Stimulated activated CD4-positive, alpha-beta T cell treated with anti-CD3 and anti-CD28 coated beads, Interleukin-2, amount 100 ng/mL, for 48 hours (primary cell): ENCODE results near the gene TYSND1.
"Not testable (repeated sequence)": the region's sequence is repeated elsewhere in the genome, so short reads cannot be mapped to it uniquely, and the experiment has no call there.

ENCODE experiments used
- DNase-seq, 2 donors: peaks; one replicate each; pipeline ENCODE4 v3.0.0-alpha.2; 2020

TYSND1 gene

DNA sequence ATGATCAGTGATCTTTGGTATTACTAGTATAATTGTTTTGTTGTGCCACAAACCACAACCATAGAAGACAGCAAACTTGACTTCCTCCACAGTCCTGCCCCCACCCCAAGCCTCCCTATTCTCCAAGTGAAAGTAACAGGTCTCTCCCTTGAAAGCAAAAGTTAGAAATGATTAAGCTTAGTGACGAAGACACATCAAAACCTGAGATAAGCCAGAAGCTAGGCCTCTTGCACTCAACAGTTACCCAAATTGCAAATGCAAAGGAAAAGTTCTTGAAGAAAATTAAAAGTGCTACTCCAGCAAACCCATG, 16.3 kb upstream of the TYSND1 start:
- peak in 1 of 2 donors; percentile 24 for DNase-seq

DNA sequence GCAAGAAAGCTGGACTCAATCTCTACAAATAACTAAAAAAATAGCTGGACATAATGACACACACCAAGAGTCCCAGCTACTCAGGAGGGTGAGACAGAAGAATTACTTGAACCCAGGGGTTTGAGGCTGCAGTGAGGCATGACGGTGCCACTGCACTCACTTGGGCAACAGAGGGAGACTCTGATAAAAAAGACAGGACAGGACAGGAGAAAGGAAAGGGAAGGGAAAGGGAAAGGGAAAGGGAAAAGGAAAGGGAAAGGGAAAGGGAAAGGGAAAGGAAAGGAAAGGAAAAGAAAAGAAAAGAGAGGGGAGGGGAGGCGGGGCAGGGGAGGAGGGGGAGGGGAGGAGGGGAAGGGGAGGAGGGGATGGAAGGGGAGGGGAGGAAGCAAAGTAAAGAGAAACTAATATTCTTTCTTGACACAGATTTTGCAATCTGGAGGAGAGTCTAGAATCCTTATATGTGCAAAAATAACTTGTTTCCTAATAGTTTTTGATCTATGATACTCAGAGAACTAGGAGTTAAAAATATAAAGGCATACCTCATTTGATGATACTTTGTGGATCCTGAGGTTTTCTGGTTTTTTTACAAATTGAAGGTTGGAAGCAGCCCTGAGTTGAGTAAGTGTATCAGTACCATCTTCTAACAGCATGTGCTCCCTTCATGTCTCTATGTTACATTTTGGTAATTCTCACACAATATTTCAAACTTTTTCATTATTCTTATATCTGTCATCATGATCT, 15.8 kb upstream of the TYSND1 start:
- DNase-seq, result no peak

DNA sequence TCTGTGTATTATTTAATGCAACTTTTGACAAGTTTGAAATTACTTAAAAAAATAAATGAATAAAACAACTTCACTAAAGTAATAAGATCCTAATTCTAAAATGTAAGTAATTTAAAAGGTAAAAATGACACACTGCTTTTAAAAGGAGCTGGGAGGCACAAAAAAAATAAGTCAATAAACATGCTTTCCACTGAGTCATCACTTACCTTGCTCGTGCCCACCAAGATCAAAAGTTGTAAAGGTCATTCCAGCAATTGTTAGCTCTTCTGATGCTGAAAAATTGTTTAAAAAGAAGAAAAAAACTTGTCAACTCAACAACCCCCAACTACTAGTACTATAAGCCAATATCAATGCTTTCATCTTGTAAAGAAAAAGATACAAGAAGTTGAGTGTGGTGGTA, 14.3 kb upstream of the TYSND1 start:
- no peak for DNase-seq

DNA sequence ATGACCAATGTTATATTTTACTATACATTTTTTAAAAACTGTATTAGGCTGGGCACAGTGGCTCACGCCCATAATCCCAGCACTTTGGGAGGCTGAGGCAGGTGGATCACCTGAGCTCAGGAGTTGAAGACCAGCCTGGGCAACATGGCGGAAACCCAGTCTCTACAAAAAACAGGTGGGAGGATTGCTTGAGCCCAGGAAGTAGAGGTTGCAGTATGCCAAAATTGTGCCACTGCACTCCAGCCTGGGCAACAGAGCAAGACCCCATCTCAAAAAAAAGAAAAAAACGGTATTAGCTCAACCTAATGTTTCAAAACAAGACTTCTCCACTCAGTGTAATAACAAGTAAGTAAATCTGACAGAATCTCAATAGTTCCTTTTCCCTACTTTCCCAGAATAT, 12.9 kb upstream of the TYSND1 start:
- not testable (repeated sequence) for DNase-seq

DNA sequence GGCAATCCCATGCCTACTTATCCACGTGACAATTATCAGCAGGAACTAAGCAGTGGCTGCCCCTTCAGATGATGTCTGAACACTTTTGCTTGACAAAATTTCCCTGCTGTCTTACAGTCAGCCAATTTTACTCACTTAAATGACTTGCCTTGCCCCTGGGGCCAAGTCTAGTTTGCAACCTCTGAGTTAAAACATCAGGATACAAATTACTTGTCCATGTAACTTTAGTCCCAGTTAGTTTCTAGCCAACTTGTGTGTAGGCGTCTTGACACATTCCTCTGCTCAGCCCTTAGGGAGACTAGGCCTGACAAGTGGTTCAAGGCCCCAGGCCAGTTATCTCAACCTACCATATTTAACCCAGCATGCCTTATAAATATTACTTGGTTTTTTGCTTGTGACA, 11.6 kb upstream of the TYSND1 start:
- no peak for DNase-seq

DNA sequence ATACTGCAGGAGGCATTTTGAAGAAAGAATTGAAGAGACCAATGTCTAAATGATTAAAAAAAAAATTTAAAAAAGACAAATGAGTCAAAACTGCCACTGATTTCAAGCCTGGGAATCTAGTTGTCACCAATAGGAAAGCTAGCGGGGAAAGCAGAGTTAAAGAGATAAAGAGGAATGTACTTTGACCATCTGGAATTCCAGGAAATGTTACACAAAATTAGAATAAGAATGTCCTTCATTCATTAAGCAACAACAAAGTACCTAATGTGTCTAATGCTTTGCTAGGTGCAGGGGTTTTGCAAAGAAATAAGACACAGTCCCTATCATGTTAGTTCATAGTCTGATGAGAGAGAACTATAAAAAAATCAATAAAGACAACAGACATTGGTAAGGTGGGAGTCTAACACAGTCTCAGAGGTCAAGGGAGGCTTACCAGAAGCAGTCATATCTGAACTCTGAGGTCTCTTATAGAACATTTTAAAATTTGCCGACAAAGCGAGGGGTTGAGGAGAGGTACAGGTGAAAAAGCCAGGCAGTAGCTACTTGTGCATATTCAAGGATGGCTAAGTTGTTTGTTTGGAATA, 8.8 kb upstream of the TYSND1 start:
- no peak for DNase-seq

DNA sequence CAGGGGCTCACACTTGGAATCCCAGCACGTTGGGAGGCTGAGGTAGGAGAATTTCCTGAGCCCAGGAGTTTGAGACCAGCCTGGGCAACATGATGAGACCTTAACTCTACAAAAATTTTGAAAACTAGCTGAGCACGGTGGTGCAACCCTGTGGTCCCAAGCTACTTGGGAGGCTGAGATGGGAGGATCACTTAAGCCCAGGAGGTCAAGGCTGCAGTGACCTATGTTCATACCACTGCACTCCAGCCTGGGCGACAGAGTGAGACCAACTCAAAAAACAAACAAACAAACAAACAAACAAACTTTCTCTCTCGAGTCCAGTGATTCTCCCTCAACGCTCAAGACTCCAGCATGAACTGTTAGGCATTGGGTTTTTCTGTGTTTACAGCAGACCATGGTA, 2.0 kb upstream of the TYSND1 start:
- no peak for DNase-seq

DNA sequence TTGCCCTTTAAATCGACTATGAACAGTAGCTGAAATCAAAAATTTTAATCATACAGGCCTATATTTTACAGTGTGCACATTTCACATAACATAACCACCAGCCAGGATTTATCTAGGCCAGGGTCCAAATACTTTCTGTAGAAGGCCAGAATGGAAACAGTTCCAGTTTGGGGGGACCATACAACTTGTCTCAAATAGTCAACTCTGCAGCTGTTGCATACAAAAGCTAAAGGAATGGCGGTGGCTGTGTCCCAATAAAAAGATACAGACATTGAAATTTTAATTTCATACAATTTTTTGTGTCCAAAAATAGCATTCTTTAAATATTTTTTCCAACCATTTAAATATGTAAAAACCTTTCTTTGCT, 742 bp upstream of the TYSND1 start:
- no peak for DNase-seq

DNA sequence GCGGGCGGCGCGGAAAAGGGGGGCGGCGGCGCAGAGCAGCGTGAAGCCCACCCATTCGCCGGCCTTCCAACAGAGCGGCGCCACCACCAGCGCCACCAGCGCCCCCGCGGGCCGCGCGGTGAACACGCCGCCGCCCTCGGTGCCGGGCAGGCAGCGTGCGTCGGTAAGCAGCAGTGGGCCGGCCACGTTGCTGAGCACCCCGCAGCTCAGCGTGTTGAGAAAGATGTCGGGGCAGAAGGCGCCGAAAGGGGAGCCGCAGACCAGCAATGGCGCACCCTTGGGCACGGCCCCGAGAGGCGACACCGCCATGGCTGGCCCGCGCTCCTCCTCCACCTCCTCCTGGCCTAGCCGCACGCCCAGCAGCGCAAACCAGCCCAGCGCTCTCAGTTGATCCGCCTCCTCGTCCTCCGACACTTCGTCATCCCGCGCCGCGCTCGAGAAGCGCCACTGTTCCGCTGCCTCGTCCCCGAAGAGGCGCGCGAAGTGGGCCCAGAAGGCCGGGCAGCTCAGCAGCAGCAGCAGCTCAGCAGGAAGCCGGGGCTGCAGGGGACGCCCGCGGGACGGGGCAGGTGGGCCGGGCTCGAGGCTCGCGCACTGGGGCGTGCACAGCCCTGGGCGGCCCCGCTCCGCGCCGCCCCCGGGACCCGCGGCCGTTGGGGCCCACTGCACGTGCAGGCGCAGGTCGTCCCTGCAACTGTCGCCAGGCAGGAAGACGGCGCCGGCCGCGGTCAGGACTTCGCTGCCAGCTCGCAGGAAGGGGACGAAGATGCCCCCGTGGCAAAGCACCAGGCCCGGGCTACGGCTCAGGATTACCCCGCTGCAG, 623 bp downstream of the TYSND1 start:
- DNase-seq, result peak; percentile 40 to 60

DNA sequence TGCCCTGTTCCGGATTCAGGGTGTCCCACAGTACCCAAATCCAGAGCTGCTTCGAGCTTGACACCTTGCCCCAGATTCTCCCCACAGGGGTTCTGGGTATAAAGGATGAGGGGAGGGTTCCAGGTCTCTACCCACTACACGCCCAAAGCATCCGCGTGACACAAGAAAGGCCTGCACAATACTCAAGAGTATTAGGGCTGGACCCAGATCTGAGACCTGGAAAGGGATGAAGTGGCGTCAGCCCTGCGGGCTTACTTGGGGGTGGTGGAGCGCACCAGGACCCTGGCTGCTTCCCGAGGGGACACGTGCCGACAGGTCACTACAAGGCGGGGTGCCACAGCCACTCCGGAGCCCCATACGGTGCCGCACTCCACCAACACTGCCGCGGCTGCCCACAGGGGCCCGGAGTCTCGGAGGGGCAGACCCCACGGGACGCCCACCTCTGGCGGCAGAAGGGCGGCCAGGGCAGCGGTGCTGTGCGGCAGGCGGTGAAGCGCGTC, 1.3 kb downstream of the TYSND1 start:
- DNase-seq, result no peak

DNA sequence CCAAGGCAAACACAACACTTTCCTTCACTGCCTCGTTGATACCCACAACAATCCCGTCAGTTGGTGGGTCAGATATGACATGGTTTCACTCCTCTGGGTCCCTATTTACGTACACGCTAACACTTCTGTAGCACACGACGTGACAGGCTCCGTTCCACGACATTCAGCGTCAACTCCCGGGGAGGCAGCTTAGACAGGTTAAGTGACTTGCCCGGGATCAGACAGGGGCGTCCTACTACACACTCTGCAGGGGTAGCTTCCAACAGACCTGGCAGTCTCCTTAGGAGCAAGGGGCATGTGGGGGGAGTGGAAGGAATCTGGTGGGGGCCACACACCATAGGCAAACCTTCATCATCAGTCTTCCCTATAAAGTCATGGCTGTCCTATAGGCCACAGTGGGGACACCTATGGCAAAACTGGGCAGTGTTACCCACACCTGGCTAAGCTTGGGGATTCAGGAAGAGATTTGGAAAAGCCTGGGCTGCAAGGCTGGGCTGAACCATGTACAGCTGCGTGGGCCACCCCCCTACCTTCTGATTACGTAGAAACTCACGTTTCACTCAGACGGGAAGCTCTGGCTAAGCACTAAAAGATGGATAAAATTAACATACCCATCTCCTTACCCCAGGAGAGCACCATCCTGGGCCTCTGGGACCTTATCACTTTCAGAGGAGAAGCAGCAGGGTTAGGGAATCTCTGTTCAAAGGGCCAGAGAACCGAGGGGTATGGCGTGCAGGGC, 2.0 kb downstream of the TYSND1 start:
- no peak for DNase-seq

DNA sequence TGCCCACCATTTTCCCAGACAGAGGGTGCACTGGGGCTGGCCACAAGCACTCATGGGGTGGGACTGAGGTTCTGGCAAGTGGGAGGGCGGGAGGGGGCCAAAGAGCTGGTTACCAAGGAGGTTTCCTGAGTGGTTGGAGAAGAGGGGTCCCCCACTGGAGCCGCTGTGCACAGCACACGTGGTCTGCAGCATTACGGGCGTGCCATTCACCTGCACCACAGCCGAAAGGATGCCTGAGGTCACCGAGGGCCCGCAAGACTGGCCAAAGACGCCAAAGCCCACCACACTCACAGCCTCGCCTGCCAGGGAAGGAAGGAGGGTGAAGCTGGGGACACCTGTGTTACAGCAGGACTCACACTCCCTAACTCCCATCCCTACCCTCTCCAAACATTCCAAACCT, 3.9 kb downstream of the TYSND1 start:
- no peak for DNase-seq

DNA sequence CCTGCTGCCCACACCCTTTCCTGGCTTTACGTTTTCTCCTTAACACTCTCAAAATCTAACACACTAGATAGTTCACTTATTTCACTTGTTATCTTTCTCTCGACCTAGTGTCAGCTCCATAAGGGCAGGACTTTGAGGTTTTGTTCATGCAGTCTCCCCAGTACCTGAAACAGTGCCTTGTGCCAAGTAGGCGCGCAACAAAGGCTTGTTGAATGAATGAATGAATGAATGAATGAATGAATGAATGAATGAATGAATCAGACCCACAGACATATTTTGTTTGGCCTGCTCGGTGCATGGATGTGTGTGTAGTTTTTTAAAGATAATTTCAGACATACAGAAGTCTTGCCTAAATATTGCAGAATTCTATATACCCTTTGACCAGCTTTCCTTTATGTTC, 6.2 kb downstream of the TYSND1 start:
- no peak for DNase-seq

DNA sequence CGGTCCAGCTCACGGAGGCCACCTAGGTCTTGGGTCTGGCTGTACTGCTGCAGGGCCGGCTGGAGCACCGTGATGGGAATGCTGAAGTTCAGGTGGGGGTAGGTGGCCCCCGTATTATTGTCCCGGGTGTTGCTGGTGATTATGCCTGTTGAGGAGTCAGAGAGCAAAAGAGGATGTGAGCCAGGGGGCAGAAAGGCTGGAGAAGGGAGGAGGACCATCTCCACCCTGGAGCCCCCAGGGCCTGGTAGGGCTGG, 6.6 kb downstream of the TYSND1 start:
- DNase-seq, result no peak

DNA sequence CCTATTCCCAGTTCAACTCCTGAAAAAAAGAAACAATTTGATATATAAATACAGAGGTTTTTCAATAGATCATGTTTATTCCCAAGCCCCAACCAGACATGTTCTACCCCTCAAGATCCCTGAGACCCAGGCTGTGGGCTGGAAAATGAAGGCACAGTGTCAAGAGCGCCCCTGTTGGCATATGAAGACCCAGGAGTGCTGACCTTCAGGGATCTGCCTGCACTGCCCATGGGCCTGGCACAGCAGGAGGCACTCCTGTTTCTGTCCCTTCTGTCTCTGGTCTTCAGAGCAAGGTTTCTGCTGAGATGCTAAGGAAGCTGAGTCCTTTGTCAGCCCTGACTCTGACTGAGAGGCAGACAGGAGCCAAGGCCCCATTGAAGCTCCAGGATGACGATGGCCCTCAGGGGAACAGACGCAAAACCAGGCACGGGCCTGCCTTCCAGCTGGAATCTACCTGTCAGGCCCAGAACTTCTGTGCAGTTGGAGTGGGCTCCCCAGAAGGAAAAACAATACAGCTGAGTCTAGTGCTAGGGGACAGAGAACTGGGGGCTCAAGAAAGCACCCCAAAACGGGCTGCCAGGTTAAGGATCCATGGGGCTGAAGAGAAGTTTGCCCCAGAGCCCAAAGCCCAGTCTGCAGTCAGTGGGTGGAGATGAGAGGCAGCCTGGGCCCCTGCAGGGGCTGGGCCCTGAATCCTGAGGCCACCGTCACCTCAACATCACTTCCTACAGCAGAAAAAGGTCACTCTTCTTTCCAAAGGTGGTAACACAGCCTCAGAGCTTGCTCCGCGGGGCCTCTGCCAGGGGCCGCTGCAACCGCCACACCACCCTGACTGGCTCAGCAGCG, 7.1 kb downstream of the TYSND1 start:
- DNase-seq, result no peak

DNA sequence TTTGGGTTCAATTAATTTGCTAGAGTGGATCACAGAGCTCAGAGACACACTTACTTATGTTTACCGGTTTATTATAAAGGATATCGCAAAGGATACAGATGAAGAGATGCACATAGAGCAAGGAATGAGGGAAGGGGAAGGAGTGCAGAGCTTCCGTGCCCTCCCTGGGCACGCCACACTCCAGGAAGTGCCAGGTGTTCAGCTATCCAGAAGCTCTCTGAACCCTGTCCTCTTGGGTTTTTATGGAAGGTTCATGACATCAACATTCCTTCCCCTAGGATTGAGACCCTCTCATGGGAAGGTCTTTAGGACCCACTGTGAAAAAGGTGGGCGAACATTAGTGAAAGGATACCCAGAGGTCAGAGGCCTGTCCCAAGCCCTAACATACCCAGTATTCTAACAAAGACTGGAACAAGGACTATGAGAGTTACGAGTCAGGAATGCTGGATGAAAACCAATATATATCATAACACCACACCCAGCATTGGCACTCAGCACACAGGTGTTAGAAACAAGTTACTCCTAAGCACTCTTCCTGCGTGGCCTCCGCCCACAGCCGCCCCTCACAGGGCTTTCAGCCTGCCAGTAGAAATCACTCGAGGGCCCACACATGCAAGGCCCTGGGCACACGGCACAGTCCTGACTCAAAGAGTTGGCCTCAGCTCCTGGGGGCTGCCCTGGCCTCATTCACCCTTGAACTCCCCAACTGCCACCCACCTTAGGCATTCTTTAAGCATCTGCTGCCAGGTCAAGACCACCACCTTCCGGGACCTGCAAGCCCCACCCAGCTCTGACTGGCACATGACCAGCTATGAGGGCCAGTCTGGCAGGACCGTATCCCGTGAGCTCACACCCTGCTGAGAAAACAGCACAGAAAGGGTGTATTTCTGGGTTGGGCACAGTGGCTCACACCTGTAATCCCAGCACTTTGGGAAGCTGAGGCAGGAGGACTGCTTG, 8.3 kb downstream of the TYSND1 start:
- no peak for DNase-seq

DNA sequence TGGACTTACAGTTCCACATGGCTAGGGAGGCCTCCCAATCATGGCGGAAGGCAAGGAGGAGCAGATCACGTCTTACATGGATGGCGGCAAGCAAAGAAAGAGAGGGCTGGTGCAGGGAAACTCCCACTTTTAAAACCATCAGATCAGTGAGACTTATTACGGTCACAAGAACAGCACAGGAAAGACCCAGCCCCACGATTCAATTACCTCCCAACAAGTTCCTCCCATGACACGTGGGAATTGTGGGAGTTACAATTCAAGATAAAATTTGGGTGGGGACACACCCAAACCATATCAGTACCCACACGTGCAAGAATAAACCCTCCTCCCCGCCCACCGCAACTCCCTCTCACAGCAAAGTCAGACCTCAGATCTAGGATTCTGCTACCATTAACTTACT, 9.4 kb downstream of the TYSND1 start:
- no peak for DNase-seq

DNA sequence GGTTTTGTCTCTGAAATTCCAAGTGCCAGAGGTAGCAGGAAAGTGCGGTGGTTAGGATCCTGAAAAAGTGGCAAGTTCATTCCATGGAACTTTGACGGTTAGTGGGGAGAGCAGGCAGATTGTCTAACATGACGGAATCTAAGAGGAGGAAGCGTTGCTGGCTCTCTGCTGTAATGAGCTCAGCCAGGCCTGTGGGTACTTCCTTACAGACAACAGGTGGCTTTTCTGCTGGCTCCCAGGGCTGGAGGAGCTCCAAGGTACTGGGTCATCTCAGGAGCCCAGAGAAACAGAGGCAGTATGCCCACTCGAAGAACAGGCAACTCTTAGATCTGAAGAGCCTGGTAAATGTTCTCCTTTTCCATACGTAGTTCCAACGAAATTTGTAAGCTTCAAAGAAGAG, 10.8 kb downstream of the TYSND1 start:
- DNase-seq, result no peak

DNA sequence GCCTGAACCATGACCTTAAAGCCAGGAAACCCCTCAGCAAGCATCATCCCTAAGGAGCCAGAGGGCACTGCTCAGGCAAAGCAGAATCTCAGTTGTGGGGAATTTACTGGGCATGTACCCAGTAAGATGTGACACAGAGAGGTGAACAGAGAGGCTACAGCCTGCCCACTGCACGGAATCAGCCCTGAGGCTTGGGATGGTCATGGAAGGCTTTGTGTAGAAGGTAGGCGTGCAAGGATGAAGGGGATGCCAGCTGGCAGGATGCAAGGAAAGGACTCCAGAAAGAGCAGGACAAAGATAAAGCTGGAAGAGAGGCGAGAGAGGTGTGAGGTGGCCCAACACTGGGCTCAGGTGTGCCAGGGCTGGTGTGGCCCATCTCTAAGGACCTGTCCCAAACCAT, 11.5 kb downstream of the TYSND1 start:
- DNase-seq, result no peak

DNA sequence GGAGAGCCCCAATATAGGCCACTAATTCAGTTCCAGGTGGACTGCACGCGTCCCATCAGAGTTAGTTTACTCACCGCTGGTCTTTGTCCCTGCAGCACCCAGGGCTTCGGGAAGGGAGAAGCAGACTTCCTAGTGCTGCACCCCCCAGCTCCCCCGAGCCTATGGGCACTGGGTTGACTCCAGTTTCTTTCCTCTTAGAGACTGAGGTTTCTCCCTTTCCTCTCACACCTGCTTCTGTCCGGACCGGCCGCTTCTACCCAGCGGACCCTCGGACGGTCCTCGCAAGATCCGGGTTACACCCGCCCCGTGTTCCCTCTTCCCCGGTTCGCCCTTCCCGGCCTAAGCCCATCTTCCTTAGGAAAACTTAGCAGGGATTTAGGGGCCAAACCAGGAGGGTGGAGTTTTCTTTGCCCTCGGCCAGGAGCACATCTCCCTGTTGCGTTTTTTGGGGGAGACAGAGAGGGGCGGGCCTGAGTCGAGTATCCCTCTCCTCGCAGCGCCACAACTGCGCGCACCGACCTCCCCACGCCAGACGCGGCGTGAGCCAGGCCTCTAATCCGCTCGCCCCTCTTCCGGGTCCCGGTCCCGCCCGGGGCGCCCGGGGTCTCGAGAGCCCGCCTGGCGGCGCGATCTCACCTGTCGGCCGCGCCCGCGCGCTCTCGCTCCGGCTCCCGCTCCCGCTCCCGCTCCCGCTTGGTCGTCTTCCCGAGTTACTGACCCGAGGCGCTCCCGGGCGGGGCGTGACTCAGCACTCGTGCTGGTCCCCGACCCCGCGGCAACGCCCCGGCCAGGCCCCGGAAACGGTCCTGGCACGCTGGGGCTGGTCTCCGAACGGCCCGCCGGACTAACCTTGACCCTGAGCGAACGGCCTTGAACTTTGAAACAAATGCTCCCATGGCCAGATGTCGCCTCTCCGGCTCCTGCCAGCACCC, 14.1 kb downstream of the TYSND1 start, which contains the start of gene AIFM2:
Gene AIFM2, minus strand, starts transcription at position 728 of the 932 bp plus-strand sequence. CDS start 8,741 bp downstream, outside the sequence.
- peak; percentile 35 for DNase-seq
